K562 (cell line): ENCODE data around the gene LOXL4. TPM values are rescaled to one million over a fixed set of nuclear protein-coding genes. Genes with fewer than 3 reads are reported as not detected.

Experiments
- ATAC-seq: fragments of 200-7000 bp; cut with Tn5 transposase; 3 replicates; pipeline ENCODE4 v1.9.1; 2020; ENCODE audit warnings: moderate library complexity
- BruUV-seq: library from RNA; stranded (reverse); fragments of 400-500 nt; replicated peaks from 2 replicates; lab custom pipeline; 2021; lab: Mats Ljungman, UMichigan
- CTCF ChIA-PET: fragments of 300-600 bp; formaldehyde crosslinking; extraction: SDS; loops from one replicate; lab custom pipeline; 2021; ENCODE audit warnings: low intra/inter-chr PET ratio; lab: Yijun Ruan, JAX
- POLR2A ChIA-PET: fragments of 300-600, 350-650 bp; sonication (Branson Sonifier 250); formaldehyde crosslinking; extraction: SDS; loops from one replicate; lab custom pipeline; 2021; ENCODE audit warnings: antibody characterized with exemption, inconsistent platforms; lab: Yijun Ruan, JAX
- DNase-seq, 4 experiments: peaks; one replicate each; pipeline versions ENCODE4 v3.0.0 to v3.0.0-alpha.2; 2011 to 2018; ENCODE audit warnings: low spot score in 3 of 4, mixed read lengths in 3 of 4; ENCODE audit errors: extremely low read depth in 1 of 4
- FAIRE-seq: peaks from 2 replicates; lab custom pipeline; 2011; peaks lifted over from hg19 to GRCh38; lab: Jason Lieb, UNC
- H2AFZ ChIP-seq: 2 replicates; pipeline ENCODE4 v1.6.0; 2011; ENCODE audit warnings: low read depth, low read length, control low read depth, inconsistent platforms
- H3K27ac ChIP-seq: fragments of 200-600 bp; 3 replicates; pipeline ENCODE4 v1.8.0; 2011; ENCODE audit warnings: low read depth, mild to moderate bottlenecking, control low read depth, inconsistent platforms, low read length, moderate library complexity, mixed read lengths; ENCODE audit errors: extremely low read depth
- H3K27me3 ChIP-seq, 2 experiments: fragments of 300-600 bp in 1 of 2; 2 replicates in 1 of 2; 3 replicates in 1 of 2; pipeline versions ENCODE4 v1.6.0 to v1.8.0; 2011; ENCODE audit warnings: inconsistent platforms in 2 of 2, low read length in 2 of 2, mild to moderate bottlenecking in 1 of 2, mixed read lengths in 1 of 2, moderate library complexity in 1 of 2; ENCODE audit not compliant: control insufficient read depth in 2 of 2, insufficient read depth in 2 of 2
- H3K36me3 ChIP-seq: fragments of 300-600 bp; 3 replicates; pipeline ENCODE4 v1.8.0; 2011; ENCODE audit warnings: mild to moderate bottlenecking, low read length, inconsistent platforms; ENCODE audit not compliant: control insufficient read depth, insufficient read depth
- H3K4me1 ChIP-seq, 2 experiments: fragments of 200-600 bp in 1 of 2; replicated peaks in 1 of 2; 2 replicates in 1 of 2; 3 replicates in 1 of 2; pipeline versions ENCODE4 v1.5.1 to v1.8.0; 2011; ENCODE audit warnings: inconsistent platforms in 2 of 2, low read length in 2 of 2, mild to moderate bottlenecking in 1 of 2, mixed read lengths in 1 of 2, moderate library complexity in 1 of 2; ENCODE audit not compliant: control insufficient read depth in 2 of 2, insufficient read depth in 2 of 2
- H3K4me2 ChIP-seq: 2 replicates; pipeline ENCODE4 v1.6.1; 2011; ENCODE audit warnings: low read length, control low read depth, inconsistent platforms, mixed read lengths; ENCODE audit not compliant: insufficient read depth
- H3K4me3 ChIP-seq: fragments of 200-600 bp; sonication (generic), shearing (Covaris generic); 2 replicates; pipeline ENCODE4 v1.5.1; 2016; ENCODE audit warnings: control low read depth, inconsistent platforms
- H3K79me2 ChIP-seq: fragments of 200-600 bp; 3 replicates; pipeline ENCODE4 v1.8.0; 2011; ENCODE audit warnings: low read length, inconsistent platforms; ENCODE audit not compliant: control insufficient read depth, insufficient read depth
- H3K9ac ChIP-seq, 2 experiments: 2 replicates each; pipeline versions ENCODE4 v1.6.0 to v1.6.1; 2011; ENCODE audit warnings: low read depth in 2 of 2, low read length in 2 of 2, control low read depth in 1 of 2, inconsistent platforms in 1 of 2, mild to moderate bottlenecking in 1 of 2, mixed read lengths in 1 of 2; ENCODE audit not compliant: insufficient read depth in 1 of 2
- H3K9me1 ChIP-seq: one replicate; pipeline ENCODE4 v1.6.0; 2011; ENCODE audit warnings: inconsistent platforms, mild to moderate bottlenecking, low read length, moderate library complexity; ENCODE audit not compliant: control insufficient read depth, insufficient read depth
- H3K9me3 ChIP-seq: replicated peaks from 2 replicates; pipeline ENCODE4 v1.5.1; 2011; ENCODE audit warnings: low read depth, low read length, inconsistent platforms; ENCODE audit not compliant: control insufficient read depth, insufficient read depth
- H4K20me1 ChIP-seq: replicated peaks from 2 replicates; pipeline ENCODE4 v1.6.1; 2011; ENCODE audit warnings: low read length, inconsistent platforms, mixed read lengths; ENCODE audit not compliant: control insufficient read depth, insufficient read depth
- ARID2 ChIP-seq: fragments of 450-650 bp; IDR thresholded peaks from 2 replicates; pipeline ENCODE4 v1.6.1; 2017; ENCODE audit warnings: antibody characterized with exemption, mild to moderate bottlenecking
- ILF3 ChIP-seq: fragments of 450-650 bp; IDR thresholded peaks from 2 replicates; pipeline ENCODE4 v1.6.1; 2018; ENCODE audit warnings: antibody characterized with exemption, mild to moderate bottlenecking, moderate library complexity, borderline replicate concordance
- KHSRP ChIP-seq: fragments of 450-650 bp; IDR thresholded peaks from 2 replicates; pipeline ENCODE4 v1.6.1; 2017
- NELFE ChIP-seq: IDR thresholded peaks from 2 replicates; pipeline ENCODE4 v1.6.1; 2011; ENCODE audit warnings: mild to moderate bottlenecking; ENCODE audit not compliant: insufficient read depth, insufficient read length
- RB1 ChIP-seq: fragments of 450-650 bp; IDR thresholded peaks from 2 replicates; pipeline ENCODE4 v1.6.1; 2017; ENCODE audit warnings: low read depth, mild to moderate bottlenecking
- RBFOX2 ChIP-seq: fragments of 200-400 bp; formaldehyde crosslinking; IDR thresholded peaks from 2 replicates; pipeline ENCODE4 v1.6.1; 2017; ENCODE audit warnings: low read depth, mild to moderate bottlenecking, low read length, moderate library complexity
- ZNF232 ChIP-seq: sonication (generic); formaldehyde crosslinking; IDR thresholded peaks from 2 replicates; pipeline ENCODE4 v1.8.0; 2022; ENCODE audit warnings: mild to moderate bottlenecking, missing genetic modification reagents
- ZNF282 ChIP-seq: sonication (generic); formaldehyde crosslinking; IDR thresholded peaks from 2 replicates; pipeline ENCODE4 v1.8.1; 2023; ENCODE audit warnings: missing genetic modification reagents
- WGBS: fragments of 100-300 bp; shearing (Covaris generic); methylation state at CpG from one replicate; pipeline ENCODE4 v1.1.6; 2016; ENCODE audit warnings: low coverage, mixed read lengths; ENCODE audit not compliant: insufficient coverage; ENCODE audit errors: missing lambda C conversion rate; 5-methylcytosine and 5-hydroxymethylcytosine counted together
- in situ Hi-C: fragments of 300-500 bp; cut with MboI; formaldehyde crosslinking; loops from 4 replicates; pipeline ENCODE4 v1.15.0; 2018; ENCODE audit warnings: inconsistent platforms, mixed read lengths
- intact Hi-C: fragments of 100-400 bp; cut with micrococcal nuclease; formaldehyde crosslinking; loops from 2 replicates; pipeline ENCODE4 v1.14.2; 2022
- polyA plus RNA-seq, 8 experiments: library from polyadenylated mRNA; depleted of rRNA in 4 of 8; stranded (reverse) in 5 of 8; unstranded in 3 of 8; fragments of >200 nt; fragmentation: Nextera tagmentation in 2 of 8; fragmentation: Illumina TruSeq in 1 of 8; extraction: Ambion mirVana in 2 of 8; extraction: Trizol in 1 of 8; gene quantifications; 2 replicates each; pipeline versions ENCODE4 v1.2.1 to v1.2.3, GENCODE V29; 2011 to 2014; ENCODE audit warnings: inconsistent platforms in 1 of 8, missing spikeins in 1 of 8
- total RNA-seq, 7 experiments: library from RNA; depleted of rRNA in 6 of 7; stranded (reverse); fragments of >200 nt in 6 of 7; fragmentation: Illumina TruSeq in 2 of 7; extraction: Trizol in 2 of 7; gene quantifications; 2 replicates each; pipeline versions ENCODE4 v1.2.1 to v1.2.3, GENCODE V29; 2011 to 2021; ENCODE audit warnings: low replicate concordance in 1 of 7
- TF ChIP-seq, protein P1 (sequence below): fragments of 250-450 bp; sonication (Bioruptor Pico); IDR thresholded peaks from 2 replicates; pipeline ENCODE4 v1.8.0; 2022; ENCODE audit warnings: inconsistent platforms
- TF ChIP-seq, protein P2 (sequence below): fragments of 450-650 bp; formaldehyde crosslinking; IDR thresholded peaks from 2 replicates; pipeline ENCODE4 v1.4.0; 2022; ENCODE audit warnings: missing genetic modification characterization

Gene LOXL4
- total and polyA plus RNA-seq, 9 of the 15 experiments (the other 6 are each of a cell fraction or from before 2014, with no cell fraction given), result 0.03 to 0.35 (median 0.05) TPM; not detected in 3

DNA sequence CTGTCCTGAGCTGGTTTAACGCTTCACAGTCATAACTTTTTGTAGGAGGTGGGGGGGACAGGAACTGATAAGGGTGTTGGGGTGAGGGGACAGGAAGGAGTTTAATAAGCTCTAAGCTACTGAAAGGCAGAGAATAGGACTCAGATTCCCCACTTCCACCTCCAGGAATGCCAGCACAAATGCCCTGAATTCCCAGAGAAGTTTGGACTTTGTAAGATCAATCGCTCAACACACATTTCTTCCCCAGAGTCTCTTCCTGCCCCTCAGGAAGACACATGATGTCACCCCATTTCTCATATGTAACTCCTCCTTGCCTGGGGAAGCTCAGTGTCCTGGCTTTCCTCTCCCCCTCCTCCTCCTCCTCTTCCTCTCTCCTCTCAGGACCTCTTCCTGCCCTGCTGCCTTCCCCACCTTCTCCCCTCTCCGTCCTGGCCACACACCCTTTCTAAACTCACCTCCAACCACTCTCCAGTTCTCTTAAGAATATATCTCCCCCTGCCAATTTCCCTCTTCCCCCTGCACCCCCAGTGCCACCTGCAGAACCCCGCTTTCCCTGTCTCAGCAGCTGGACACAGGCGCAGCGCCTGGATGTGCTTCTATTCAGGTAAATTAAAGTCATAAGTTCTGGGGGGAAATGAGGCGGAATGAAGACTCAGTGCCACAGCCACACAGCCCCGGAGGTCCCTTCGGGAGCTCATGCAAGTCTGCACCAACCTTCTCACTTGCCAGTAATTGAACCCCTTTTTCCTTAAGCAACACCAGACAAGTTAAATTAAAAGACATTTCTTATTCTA is 5.3 kb upstream of the LOXL4 start:
- in situ Hi-C loops, result no loop called here
- intact Hi-C loops, result no loop called here
- H2AFZ ChIP-seq, result no peak overlapping the region
- FAIRE-seq (no peak), ATAC-seq (no peak), DNase-seq (no peak)
- H3K9ac ChIP-seq, result no peak overlapping the region
- POLR2A ChIA-PET, result interaction anchor here (0.6 kb wide), 1 partner anchor 40 kb away, joined by 3 read pairs; no protein-coding TSS in a partner anchor
- H3K4me3 ChIP-seq, result no peak overlapping the region
- 35% methylated on average over 8 of the region's 9 CpGs for WGBS
- peaks cover 2 to 13% of the 10 kb centered on the region in 2 experiments; a peak in 3 of 5 replicates for H3K4me1 ChIP-seq
- H3K4me2 ChIP-seq, result no peak overlapping the region
- no peaks in the 10 kb centered on the region for H3K9me3 ChIP-seq
- no peaks in the 10 kb centered on the region for H3K79me2 ChIP-seq
- CTCF ChIA-PET, result no interaction called here
- no peaks in the 10 kb centered on the region for H3K9me1 ChIP-seq
- no peaks in the 10 kb centered on the region for H3K36me3 ChIP-seq
- no peaks in the 10 kb centered on the region for H4K20me1 ChIP-seq
- BruUV-seq, result no TSS peak
- no peak overlapping the region for H3K27ac ChIP-seq
- peaks cover 2 to 45% of the 10 kb centered on the region in 2 experiments; a peak in 4 of 5 replicates for H3K27me3 ChIP-seq
- TF ChIP-seq ZNF232 (CRISPR knock-in tag) (no peak), NELFE (no peak), KHSRP (no peak), ILF3 (no peak), ZNF282 (CRISPR knock-in tag) (no peak), RBFOX2 (no peak), RB1 (no peak), ARID2 (no peak)
- TF ChIP-seq, protein P1, sequence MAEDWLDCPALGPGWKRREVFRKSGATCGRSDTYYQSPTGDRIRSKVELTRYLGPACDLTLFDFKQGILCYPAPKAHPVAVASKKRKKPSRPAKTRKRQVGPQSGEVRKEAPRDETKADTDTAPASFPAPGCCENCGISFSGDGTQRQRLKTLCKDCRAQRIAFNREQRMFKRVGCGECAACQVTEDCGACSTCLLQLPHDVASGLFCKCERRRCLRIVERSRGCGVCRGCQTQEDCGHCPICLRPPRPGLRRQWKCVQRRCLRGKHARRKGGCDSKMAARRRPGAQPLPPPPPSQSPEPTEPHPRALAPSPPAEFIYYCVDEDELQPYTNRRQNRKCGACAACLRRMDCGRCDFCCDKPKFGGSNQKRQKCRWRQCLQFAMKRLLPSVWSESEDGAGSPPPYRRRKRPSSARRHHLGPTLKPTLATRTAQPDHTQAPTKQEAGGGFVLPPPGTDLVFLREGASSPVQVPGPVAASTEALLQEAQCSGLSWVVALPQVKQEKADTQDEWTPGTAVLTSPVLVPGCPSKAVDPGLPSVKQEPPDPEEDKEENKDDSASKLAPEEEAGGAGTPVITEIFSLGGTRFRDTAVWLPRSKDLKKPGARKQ (CRISPR knock-in tag), result no peak
- TF ChIP-seq, protein P2, sequence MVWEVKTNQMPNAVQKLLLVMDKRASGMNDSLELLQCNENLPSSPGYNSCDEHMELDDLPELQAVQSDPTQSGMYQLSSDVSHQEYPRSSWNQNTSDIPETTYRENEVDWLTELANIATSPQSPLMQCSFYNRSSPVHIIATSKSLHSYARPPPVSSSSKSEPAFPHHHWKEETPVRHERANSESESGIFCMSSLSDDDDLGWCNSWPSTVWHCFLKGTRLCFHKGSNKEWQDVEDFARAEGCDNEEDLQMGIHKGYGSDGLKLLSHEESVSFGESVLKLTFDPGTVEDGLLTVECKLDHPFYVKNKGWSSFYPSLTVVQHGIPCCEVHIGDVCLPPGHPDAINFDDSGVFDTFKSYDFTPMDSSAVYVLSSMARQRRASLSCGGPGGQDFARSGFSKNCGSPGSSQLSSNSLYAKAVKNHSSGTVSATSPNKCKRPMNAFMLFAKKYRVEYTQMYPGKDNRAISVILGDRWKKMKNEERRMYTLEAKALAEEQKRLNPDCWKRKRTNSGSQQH, result no peak
